ENCODE results near the gene MUC5AC.

- no peak for TF ChIP-seq POLR2AphosphoS5 (IDR thresholded peaks at IDR 0.05)
- TF ChIP-seq POLR2A (IDR thresholded peaks at IDR 0.05), result no peak
Measured at GRCh38 chr11:1211838-1212237, 54.1 kb downstream of the MUC5AC start.
